ENCODE data around the gene DLGAP1.
"Not testable (repeated sequence)": the region's sequence is repeated elsewhere in the genome, so short reads cannot be mapped to it uniquely, and the experiment has no call there.

Gene DLGAP1

DNA sequence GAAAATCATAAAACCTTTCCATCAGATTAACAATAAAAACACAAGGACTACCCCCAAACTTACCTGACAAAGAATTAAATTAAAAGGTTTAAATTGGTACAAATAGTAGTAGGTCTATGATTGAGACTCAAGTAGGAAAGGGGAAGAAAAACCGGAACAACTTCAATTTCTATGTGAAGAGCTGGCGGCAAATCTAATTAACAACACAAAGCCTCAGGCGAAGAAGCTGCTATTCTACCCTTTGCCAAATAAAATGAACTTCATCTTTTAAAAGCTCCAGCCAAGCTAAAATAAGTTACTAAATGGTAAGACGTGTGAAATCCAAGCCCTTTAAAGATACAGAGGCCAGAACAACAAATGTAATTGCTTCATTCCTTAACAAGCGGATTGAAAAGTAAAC, 146.5 kb downstream of the DLGAP1 start:
- no peak overlapping the region for H3K4me3 ChIP-seq (ENCODE audit: control insufficient read depth, low read depth, low read length)
- TF ChIP-seq, protein P1, sequence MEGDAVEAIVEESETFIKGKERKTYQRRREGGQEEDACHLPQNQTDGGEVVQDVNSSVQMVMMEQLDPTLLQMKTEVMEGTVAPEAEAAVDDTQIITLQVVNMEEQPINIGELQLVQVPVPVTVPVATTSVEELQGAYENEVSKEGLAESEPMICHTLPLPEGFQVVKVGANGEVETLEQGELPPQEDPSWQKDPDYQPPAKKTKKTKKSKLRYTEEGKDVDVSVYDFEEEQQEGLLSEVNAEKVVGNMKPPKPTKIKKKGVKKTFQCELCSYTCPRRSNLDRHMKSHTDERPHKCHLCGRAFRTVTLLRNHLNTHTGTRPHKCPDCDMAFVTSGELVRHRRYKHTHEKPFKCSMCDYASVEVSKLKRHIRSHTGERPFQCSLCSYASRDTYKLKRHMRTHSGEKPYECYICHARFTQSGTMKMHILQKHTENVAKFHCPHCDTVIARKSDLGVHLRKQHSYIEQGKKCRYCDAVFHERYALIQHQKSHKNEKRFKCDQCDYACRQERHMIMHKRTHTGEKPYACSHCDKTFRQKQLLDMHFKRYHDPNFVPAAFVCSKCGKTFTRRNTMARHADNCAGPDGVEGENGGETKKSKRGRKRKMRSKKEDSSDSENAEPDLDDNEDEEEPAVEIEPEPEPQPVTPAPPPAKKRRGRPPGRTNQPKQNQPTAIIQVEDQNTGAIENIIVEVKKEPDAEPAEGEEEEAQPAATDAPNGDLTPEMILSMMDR (conservative IDR thresholded peaks at IDR 0.05; ENCODE audit: control insufficient read depth, insufficient read depth, low read depth, low read length): no peak
- no peak for DNase-seq (ENCODE audit: low read depth)

DNA sequence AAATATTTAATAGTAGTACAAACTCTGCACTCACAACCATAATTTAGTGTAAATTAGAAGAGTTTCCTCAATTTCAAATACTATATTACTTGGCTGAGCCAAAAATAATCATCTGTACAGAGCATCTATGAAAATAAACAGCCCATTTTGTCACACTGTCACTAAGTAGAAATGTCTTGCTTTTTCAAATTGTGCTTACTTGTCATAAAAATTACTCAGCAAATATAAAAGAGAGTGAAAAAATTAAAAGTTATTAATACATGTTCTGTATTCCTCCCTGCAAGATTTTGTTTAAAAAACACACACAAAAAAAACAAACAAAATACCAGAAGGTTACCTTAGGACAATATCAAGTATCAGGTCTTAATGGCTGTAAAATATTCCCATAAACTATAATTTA, 155.7 kb downstream of the DLGAP1 start:
- no peak for DNase-seq (ENCODE audit: low read depth)
- H3K4me3 ChIP-seq (ENCODE audit: control insufficient read depth, low read depth, low read length): no peak overlapping the region
- TF ChIP-seq, protein P1 (conservative IDR thresholded peaks at IDR 0.05; ENCODE audit: control insufficient read depth, insufficient read depth, low read depth, low read length): no peak

DNA sequence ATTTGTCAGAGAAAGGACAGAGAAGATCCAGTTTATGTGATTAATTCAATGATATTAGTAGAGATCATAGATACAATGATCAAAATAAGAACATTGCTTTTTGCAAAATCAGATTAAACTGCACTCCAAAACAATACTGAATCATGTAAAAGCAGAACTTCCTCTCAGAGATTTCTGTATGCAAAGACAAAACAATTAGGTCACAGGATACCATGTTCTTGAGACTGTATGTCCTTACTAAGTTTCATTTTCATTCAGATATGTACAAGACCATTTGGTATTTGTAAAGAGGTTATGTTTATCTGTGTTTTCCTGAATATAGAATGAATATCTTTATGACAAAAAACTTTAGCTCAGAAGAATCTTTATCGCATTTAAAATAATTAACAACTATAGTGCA, 161.8 kb downstream of the DLGAP1 start:
- no peak for DNase-seq (ENCODE audit: low read depth)
- H3K4me3 ChIP-seq (ENCODE audit: control insufficient read depth, low read depth, low read length): no peak overlapping the region
- TF ChIP-seq, protein P1 (conservative IDR thresholded peaks at IDR 0.05; ENCODE audit: control insufficient read depth, insufficient read depth, low read depth, low read length): no peak

DNA sequence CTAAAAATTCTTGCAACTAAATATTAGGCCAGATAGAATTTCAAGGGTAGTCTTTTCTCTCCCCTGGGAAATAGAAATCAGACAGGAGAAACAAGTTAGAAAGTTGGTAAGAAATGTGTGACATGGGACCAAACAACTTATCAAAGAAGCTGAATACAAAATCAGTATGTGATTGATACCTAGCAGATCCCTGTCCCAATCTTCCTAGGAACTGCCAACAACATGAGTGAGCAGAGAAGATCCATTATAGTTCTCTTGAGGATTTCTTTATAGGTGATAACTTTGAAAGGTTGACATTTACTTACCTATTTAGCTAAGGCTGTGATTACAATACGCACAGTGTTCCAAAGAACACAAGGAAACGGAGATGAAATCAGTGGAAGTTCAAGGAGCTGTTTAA, 162.4 kb downstream of the DLGAP1 start:
- no peak overlapping the region for H3K4me3 ChIP-seq (ENCODE audit: control insufficient read depth, low read depth, low read length)
- TF ChIP-seq, protein P1 (conservative IDR thresholded peaks at IDR 0.05; ENCODE audit: control insufficient read depth, insufficient read depth, low read depth, low read length): no peak
- no peak for DNase-seq (ENCODE audit: low read depth)

- DNase-seq (ENCODE audit: low read depth); H3K4me3 ChIP-seq (ENCODE audit: control insufficient read depth, low read depth, low read length): not testable (repeated sequence)
Measured at GRCh38 chr18:4287340-4287739, 167.8 kb downstream of the DLGAP1 start.

- TF ChIP-seq, protein P1 (conservative IDR thresholded peaks at IDR 0.05; ENCODE audit: control insufficient read depth, insufficient read depth, low read depth, low read length): no peak
- no peak for DNase-seq (ENCODE audit: low read depth)
- no peak overlapping the region for H3K4me3 ChIP-seq (ENCODE audit: control insufficient read depth, low read depth, low read length)
Measured at GRCh38 chr18:4286256-4286655, 168.9 kb downstream of the DLGAP1 start.

- DNase-seq (ENCODE audit: low read depth): no peak
Measured at GRCh38 chr18:4285525-4285924, 169.6 kb downstream of the DLGAP1 start.

More at GRCh38 chr18:4285525-4285924, 169.6 kb downstream of the DLGAP1 start:
- TF ChIP-seq, protein P1 (conservative IDR thresholded peaks at IDR 0.05; ENCODE audit: control insufficient read depth, insufficient read depth, low read depth, low read length): no peak
- no peak overlapping the region for H3K4me3 ChIP-seq (ENCODE audit: control insufficient read depth, low read depth, low read length)
